ENCODE data around the gene PPIB.

The PPIB gene

DNA sequence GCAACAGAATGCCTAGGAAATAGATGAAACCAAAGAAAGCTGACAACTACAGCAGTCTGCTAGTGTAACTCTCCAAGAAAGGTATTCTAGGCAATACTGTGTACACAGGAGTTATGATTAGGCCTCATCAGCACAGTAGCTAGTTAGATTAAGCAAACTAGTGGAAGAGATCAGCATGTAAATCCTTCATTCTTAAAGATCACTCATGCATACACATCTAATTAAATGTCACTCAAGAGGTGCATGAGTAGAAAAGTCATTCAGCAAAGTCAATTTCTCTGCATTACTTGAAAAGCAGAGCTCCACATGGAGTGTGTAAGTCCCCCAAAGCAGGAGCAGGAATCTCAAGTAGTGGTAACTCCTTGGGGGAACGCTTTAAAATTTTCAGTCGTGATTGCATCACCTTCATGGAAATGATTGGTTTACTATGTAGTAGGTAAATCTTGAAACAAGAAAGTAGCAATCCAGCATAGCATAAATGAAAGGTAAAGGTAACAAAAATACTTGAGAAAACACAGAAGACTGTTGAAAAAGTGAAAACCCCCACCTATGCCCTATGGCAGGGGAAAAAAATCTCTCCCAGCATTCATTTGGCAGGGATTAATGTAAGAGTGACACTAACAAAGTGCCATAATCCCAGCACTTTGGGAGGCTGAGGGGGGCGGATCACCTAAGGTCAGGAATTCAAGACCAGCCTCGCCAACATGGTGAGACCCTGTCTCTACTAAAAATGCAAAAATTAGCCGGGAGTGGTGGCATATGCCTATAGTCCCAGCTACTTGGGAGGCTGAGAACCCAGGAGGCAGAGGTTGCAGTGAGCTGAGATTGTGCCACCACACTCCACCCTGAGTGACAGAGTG, 29.4 kb upstream of the PPIB start:
- TF ChIP-seq, protein P1, sequence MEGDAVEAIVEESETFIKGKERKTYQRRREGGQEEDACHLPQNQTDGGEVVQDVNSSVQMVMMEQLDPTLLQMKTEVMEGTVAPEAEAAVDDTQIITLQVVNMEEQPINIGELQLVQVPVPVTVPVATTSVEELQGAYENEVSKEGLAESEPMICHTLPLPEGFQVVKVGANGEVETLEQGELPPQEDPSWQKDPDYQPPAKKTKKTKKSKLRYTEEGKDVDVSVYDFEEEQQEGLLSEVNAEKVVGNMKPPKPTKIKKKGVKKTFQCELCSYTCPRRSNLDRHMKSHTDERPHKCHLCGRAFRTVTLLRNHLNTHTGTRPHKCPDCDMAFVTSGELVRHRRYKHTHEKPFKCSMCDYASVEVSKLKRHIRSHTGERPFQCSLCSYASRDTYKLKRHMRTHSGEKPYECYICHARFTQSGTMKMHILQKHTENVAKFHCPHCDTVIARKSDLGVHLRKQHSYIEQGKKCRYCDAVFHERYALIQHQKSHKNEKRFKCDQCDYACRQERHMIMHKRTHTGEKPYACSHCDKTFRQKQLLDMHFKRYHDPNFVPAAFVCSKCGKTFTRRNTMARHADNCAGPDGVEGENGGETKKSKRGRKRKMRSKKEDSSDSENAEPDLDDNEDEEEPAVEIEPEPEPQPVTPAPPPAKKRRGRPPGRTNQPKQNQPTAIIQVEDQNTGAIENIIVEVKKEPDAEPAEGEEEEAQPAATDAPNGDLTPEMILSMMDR (IDR thresholded peaks at IDR 0.05) = no peak

DNA sequence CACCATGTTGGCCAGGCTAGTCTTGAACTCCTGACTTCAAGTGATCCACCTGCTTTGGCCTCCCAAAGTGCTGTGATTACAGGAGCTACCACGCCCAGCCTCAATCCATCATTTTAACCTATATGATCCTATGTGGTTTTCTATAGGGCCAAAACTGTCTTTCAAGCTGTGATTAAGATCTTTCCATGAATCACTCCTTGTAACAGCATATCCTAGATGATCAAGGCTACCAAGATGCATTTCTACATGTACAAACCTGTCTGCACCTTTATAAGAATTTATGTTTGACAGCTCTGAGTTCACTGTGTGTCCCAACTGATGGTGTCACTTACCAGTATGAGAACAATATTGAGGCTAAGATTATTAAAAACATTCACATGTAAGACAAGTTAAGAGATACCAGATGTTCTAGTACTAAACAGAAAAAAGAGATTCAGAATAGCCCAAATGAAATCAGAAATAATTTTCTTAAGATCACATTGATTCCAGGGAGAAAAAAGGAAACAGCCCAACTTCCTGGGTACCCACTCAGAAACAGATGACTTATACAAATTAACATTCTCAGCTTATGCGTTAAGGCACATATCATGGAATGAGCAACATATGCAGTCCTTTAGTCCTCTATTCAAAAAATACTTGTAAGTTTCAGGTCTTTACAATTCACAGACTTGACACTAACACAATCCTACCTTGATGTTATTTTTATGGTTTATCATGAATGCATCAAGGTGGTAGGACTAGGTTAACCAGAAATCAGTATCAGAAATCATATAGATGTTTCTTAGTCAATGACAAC, 24.8 kb upstream of the PPIB start:
- TF ChIP-seq, protein P1 (IDR thresholded peaks at IDR 0.05) = no peak

DNA sequence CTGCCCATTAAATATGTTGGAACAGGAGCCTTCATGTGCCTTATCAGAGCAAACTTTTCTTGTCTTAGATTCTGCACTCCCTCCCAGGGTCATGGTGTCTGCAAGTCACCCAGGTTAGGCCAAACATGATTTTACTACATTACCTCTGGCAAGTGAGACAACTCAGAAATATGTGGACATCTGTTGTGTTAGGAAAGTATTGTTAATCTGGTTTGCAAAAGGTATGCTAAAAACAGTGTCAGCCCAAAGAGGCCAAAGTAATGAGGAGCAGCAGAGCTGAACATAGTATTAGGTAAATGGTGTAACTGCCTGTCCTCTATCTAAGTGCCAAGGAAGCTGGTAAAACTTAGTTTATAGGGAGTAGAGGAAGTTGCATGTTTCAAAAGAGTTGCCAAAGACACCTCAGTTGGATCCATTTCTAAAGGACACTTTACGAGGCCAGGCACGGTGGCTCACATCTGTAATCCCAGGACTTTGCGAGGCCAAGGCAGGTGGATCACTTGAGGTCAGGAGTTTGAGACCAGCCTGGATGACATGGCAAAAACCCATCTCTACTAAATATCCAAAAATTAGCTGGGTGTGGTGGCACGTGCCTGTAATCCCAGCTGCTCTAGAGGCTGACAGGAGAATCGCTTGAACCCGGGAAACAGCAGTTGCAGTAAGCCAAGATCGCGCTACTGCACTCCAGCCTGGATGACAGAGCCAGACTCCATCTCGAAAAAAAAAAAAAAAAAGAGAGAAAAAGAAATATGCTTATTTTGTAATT, 22.5 kb upstream of the PPIB start:
- TF ChIP-seq, protein P1 (IDR thresholded peaks at IDR 0.05) = no peak

DNA sequence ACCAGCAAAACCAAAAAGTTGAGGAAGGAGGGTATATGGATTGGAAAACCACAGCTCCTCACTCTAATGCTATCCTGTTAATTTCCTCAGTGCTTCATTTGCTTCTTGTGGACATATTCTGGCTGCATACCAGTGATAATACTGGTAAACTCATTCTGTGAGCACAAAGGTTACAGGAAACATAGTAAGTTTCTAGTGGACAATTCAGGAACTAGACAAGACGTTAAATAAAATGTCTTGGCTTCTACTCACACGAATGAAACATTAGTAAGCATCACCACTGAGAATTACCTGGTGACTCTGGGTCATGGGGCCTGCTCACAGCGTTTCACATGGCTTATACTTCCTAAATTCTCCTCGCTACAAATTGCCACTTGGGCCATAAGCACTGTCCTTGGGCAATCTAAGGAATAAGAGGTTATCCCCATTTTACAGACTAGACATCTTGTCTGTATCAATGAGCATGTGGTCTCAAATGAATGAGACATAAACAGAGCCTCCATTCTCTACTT, 20.1 kb upstream of the PPIB start:
- TF ChIP-seq, protein P1 (IDR thresholded peaks at IDR 0.05) = no peak

DNA sequence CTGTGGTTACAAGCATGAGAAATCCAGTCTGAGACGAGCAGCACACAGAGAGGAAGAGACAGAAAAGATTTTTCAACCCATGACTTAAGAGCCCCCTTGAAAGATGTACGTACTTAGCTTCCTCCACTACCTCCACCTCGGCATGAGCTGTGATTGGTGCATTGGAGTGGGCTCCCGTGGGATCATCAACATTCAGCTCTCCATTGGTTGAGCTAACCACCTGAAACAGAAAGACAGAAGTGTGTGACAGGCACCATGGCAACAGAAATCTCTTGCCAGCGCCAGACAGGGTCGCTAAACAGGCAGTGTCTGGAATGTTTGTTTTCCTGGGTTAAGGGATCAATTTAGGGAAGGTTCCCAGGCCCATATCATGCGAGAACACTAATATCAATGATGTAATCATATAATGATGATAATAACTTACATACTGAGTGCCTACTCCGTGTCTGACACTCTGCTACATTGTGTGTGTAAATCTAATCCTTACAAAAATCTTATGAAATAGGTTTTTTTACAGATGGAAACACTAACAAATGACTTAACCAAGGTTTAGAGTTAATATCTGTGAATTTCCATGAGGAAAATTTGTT, 17.5 kb upstream of the PPIB start:
- TF ChIP-seq, protein P1 (IDR thresholded peaks at IDR 0.05) = no peak

DNA sequence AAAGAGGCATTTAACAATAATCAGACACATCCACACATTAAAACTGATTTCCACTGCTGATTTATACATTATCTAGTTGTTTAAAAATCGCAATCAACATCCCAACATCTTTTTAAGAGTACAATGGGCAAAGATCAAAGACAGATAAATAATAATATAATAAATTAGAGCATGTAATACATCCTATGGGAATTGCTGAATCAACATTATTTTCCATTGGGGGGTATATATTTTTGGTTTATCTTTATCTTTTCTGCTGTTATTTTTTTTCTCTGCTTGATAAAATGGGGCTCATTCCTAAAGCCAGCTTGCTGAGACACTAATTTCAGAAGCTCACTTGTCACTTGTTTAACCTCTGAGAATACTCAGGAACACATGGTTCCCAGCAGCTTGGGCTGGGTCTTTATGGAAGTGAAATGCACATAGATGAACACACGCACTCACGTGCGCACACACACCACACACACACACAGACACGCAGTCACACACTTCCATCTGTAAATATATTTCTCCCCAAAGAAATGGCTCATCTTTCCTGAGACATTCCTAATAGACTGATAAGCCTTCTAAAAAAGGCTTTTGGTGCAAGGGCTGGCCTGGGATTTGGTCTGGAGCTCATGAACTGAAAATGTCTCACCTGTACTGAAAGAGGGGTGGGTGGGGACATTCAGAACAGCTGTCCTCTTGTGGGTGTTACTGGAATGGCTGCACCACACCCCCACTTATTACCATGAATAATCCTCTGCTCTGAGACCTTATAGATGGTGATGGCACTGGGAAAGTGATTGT, 3.5 kb upstream of the PPIB start:
- TF ChIP-seq, protein P1 (IDR thresholded peaks at IDR 0.05) = no peak

All from LNCAP (cell line).